NCI-H748 (cell line): ENCODE results near the gene FBXO10.

Experiments
- DNase-seq: peaks from one replicate; lab custom pipeline; 2025; ENCODE audit not compliant: unreplicated experiment; lab: John Stamatoyannopoulos, UW

The FBXO10 gene

GRCh38 chr9:37554318-37554717, 21.9 kb downstream of the FBXO10 start:
- DNase-seq = no peak

DNA sequence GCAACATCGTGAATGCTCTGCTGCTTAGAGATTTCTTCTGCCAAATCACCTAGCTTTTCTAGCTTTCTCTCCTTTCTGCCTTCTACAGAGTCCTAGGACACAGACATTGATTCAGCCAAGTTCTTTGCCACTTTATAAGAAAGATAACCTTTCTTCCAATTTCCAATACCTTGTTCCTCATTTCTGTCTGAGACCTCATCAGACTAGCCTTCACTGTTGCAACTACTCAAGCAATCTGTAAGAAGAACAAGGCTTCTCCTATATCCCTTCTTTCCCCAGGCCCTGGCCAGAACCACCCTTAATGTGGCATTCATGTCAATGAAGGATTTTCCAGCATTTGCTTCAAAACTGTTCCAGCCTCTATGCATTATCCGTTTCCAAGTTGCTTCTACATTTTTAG, 24.3 kb downstream of the FBXO10 start:
- no peak for DNase-seq

DNA sequence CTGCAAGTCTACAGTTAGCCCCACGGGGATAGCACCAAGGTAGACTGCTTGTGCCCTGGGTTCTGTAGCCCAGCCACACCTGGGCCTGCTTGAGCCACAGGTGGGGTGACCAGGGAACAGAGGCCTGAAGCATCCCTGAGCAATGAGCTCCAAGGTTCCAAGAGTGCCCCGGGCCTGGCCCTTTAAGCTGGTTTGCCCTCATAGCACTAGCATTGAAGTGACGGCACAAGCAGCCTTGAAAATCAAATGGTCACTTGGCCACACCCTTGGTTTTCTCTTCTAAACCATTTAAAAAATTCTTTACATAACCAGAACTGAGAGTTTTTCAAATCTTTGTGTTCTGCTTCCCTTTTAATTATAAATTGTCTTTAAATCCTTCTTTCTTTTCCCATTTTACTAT, 24.7 kb downstream of the FBXO10 start:
- no peak for DNase-seq

GRCh38 chr9:37550781-37551180, 25.4 kb downstream of the FBXO10 start:
- DNase-seq = no peak

DNA sequence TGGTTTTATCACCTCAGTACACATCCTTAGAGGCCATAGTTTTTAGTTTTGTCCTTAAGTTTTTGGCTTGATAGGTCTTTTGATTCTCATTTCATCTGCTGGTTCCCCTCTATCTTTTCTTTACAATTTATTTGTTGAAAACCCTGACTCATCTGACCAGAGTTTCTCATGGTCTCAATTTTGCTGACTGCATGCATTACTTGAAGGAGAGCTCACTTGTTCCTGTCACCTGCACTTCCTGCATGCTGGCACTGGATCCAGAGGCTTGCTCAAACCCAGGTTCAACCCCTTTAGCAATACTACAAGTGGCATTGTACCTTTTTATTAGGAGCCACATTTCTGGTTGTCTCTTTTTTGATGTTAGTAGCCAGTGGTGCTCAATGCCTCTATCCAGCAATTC, 26.7 kb downstream of the FBXO10 start:
- no peak for DNase-seq

DNA sequence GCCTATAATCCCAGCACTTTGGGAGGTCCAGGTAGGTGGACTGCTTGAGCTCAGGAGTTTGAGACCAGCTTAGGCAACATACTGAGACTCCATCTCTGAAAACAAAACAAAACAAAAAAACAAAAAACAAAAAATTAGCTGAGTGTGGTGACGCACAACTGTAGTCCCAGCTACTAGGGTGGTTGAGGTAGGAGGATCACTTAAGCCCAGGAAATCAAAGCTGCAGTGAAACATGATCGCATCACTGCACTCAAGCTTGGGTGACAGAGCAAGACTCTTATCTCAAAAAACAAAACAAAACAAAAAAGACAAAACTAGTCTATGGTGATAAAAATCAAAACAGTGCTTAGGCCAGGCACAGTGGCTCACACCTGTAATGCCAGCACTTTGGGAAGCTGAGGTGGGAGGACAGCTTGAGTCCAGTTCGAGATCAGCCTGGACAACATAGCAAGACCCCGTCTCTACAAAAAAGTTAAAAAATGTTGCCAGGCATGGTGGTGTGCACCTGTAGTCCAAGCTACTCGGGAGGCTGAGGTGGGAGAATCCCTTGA, 28.8 kb downstream of the FBXO10 start:
- no peak for DNase-seq

DNA sequence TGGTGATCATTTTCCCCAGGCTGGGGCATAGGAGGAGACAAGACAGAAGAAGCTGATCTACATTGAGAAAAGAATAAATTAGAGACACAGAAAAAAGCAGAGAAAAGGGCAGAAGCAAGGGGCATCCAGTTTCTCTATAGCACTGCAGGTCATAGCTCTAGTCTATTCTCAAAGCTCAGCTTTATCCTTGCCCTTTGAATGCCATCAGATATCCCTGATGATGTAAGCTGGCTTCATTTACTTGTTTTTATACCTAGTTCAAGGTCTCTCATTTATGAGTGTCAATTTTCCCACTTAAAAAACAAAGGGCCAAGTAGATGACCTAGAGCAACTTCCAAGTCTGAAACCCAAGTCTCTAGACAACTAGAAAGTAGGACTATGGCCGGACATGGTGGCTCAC, 32.7 kb downstream of the FBXO10 start:
- no peak for DNase-seq

- DNase-seq = no peak
Measured at GRCh38 chr9:37542895-37543294, 33.3 kb downstream of the FBXO10 start.

GRCh38 chr9:37542488-37542887, 33.7 kb downstream of the FBXO10 start:
- DNase-seq = no peak

GRCh38 chr9:37541465-37541864, 34.7 kb downstream of the FBXO10 start:
- no peak for DNase-seq

GRCh38 chr9:37540634-37541033, 35.5 kb downstream of the FBXO10 start:
- DNase-seq = no peak

- DNase-seq = no peak
Measured at GRCh38 chr9:37539634-37540033, 36.5 kb downstream of the FBXO10 start.

DNA sequence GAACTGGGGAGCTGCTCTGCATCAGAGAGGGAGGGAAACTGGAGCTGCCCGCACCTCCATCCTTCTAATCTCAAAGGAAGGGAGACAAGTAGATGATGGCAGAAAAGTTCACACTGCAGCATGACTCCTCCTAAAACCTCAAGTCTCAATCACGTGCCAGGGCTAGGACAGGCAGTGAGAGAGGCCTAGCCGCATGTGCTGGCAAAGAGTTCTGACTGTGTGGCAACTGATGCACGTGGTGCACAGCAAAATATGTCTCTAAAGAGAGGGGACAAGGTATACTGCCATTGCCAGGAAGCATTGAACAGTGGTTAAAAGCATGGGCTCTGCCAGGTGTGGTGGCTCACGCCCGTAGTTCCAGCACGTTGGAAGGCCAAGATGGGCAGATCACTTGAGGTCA, 38.1 kb downstream of the FBXO10 start:
- DNase-seq = no peak

DNA sequence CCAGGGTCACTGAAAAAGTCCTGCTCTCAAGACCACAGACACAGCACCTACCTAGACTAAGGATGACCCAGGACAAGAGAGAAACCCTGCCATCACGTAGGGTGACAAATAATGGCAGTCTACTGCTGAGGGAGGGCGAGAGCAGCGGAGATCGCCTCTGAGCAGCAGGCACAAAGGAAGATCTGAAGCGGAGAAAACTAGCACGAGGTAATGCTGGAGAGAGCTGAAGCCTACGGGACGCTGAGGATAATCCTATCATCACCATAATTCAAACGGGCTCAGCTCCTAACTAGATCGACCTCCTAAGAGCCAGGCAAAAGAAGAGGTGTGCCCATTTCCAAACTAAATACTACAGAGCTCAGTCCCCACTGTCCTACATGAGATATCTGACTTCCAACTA, 41.3 kb downstream of the FBXO10 start:
- DNase-seq = no peak

DNA sequence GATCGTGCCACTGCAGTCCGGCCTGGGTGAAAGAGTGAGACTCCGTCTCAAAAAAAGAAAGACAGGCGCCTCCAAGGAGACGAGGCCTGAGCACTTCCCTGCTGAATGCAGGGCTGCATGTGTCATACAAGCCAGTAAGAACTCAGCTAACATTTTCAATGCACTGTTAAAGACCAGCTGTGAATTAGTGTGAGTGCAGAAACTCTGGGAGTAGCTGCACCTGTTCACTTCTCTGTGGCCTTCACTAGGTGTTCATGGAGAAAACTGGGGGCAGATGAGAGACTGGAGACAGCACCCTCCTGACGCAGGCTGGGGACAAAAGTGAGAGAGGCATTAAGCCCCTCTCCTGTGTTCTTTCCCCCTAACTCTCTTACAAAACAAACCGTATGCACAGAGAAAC, 41.8 kb downstream of the FBXO10 start:
- DNase-seq = no peak

GRCh38 chr9:37531699-37532098, 44.5 kb downstream of the FBXO10 start:
- DNase-seq = no peak

- DNase-seq = peak; percentile 73
Measured at GRCh38 chr9:37528652-37529471, 47.3 kb downstream of the FBXO10 start.

DNA sequence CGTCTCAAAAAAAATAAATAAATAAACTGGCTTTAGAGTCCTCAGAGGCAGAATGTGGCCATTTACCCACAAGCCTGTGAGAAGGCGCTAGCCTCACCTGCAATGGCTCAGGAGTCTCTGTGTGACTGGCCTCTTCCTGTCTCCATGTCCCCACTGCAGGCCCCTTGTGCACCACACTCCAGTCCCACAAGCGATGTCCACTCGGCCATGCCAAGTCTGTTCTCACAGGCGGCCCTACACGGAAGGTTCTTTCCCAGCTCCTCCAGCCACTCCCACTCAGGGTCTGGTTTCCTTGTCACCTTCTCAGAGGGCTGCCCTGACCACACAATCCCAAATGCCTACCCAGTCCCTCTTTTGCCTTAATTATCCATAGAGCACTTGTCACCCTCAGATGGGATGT, 52.3 kb downstream of the FBXO10 start:
- DNase-seq = no peak

DNA sequence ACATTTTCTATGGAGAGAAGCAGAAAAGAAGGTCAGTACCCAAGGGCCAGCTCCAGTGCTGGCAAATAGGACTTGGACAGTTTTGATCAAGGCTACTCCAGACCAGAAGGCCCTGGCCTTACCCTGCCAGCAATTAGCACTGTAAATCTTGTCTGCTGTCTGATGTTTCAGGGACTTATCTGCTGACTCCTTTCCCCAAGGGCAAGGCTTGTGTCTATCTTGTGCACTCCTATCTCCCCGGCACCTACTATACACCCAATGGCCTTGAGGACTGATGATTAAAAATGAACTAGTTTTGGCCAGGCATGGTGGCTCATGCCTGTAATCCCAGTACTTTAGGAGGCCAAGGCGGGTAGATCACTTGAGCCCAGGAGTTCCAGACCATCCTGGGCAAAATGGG, 53.2 kb downstream of the FBXO10 start:
- no peak for DNase-seq

DNA sequence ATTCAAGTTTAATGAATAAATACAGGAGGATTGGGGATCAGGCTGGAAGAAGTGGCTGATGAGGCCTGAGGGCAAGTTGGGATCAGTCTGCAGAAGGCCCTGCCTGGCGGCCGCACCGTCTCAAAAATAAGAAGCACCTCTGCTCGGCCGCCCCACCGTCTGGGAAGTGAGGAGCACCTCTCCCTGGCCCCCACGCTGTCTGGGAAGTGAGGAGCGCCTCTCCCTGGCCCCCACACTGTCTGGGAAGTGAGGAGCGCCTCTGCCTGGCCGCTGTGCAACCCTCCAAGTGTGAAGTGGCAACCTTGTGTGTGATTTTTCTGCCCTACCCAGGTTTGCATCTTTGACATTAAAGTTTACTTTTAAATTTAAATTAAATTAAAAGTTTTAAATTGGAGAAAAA, 55.1 kb downstream of the FBXO10 start:
- no peak for DNase-seq

GRCh38 chr9:37520641-37521040, 55.5 kb downstream of the FBXO10 start:
- no peak for DNase-seq

DNA sequence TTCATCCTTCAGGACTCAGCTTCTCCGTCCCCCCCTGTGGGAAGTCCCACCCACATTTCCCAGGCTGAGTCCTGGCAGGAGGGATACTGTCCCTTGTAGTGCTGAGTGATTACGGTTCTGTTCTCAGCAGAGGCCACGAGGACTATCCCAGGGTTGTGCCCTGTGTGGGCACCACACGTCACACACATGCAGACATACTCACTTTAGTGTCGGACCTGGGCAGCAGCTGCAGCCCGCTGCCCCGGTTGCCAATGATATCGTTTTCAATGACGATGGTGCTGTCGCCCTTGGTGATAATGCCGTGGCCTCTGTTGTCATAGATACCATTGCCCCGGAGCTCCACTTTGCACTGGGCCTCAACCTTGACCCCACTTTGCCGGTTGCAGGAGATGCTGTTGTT, 58.3 kb downstream of the FBXO10 start:
- no peak for DNase-seq
